Kidney (tissue), 14 donors: ENCODE measurements around the gene FANCI. TPM values are rescaled to one million over a fixed set of nuclear protein-coding genes. Genes with fewer than 3 reads are reported as not detected.
A peak's percentile ranks its signal among the peaks of the same experiment; 100 is the strongest.

Experiments used
- DNase-seq, 5 donors: peaks; one replicate each; pipeline ENCODE4 v3.0.0-alpha.2; 2013 to 2020
- FAIRE-seq: peaks from 2 replicates; lab custom pipeline; 2012; peaks lifted over from hg19 to GRCh38; lab: Jason Lieb, UNC
- H3K27ac ChIP-seq, 2 donors: one replicate each; pipeline ENCODE4 v1.7.0; 2013; ENCODE audit warnings: low read depth in 2 of 2, low read length in 2 of 2, inconsistent platforms in 1 of 2
- H3K27me3 ChIP-seq: one replicate; pipeline ENCODE4 v1.7.1; 2013; ENCODE audit warnings: low read length, inconsistent platforms; ENCODE audit not compliant: control insufficient read depth, insufficient read depth
- H3K36me3 ChIP-seq, 3 donors: one replicate each; pipeline versions ENCODE4 v1.7.0 to v1.7.1; 2013; ENCODE audit warnings: low read length in 3 of 3, control low read depth in 1 of 3, inconsistent platforms in 1 of 3; ENCODE audit not compliant: insufficient read depth in 3 of 3, control insufficient read depth in 2 of 3
- H3K4me1 ChIP-seq, 3 donors: one replicate each; pipeline versions ENCODE4 v1.7.0 to v1.7.1; 2013; ENCODE audit warnings: low read length in 3 of 3, inconsistent platforms in 1 of 3, low read depth in 1 of 3; ENCODE audit not compliant: control insufficient read depth in 2 of 3, insufficient read depth in 2 of 3
- H3K4me3 ChIP-seq, 3 donors: one replicate each; pipeline versions ENCODE4 v1.7.0 to v1.8.1; 2013; ENCODE audit warnings: low read length in 3 of 3, control low read depth in 1 of 3, inconsistent platforms in 1 of 3
- H3K9ac ChIP-seq, 3 donors: one replicate each; pipeline versions ENCODE4 v1.7.0 to v1.7.1; 2013; ENCODE audit warnings: low read length in 3 of 3, control low read depth in 1 of 3, inconsistent platforms in 1 of 3
- H3K9me3 ChIP-seq, 3 donors: one replicate each; pipeline versions ENCODE4 v1.7.0 to v1.7.1; 2013; ENCODE audit warnings: low read length in 3 of 3, control low read depth in 1 of 3, inconsistent platforms in 1 of 3; ENCODE audit not compliant: control insufficient read depth in 2 of 3, insufficient read depth in 1 of 3
- intact Hi-C: fragments of 100-400 bp; cut with DNase I; formaldehyde crosslinking; loops from one replicate; pipeline ENCODE4 v1.11.1; 2022
- polyA plus RNA-seq: library from polyadenylated mRNA; stranded (reverse); fragments of 350-450 nt; fragmentation: Illumina TruSeq; extraction: RNeasy Lipid Tissue Mini Kit (QIAGEN cat#74804); gene quantifications from one replicate; pipeline ENCODE4 v1.2.3, GENCODE V29; 2014; ENCODE audit warnings: low read depth, low replicate concordance; ENCODE audit not compliant: insufficient read depth
- total RNA-seq: library from RNA; stranded (reverse); fragmentation: NEBNext Ultra II Directional; extraction: Animal tissue kit (Norgen Biotek cat#: 25700); gene quantifications from one replicate; pipeline ENCODE4 v1.2.1, GENCODE V29; 2021
- TF ChIP-seq, protein P1 (sequence below): IDR thresholded peaks from 3 replicates; pipeline ENCODE4 v1.5.1; 2012; ENCODE audit warnings: mild to moderate bottlenecking, moderate library complexity, borderline replicate concordance; ENCODE audit not compliant: insufficient read depth; ENCODE audit errors: extremely low read depth
- donor health status: control.
- donor health status: control.
- donor health status: control.
- donor health status: control.
- donor health status: control.
- donor health status: DM: yes; HTN: yes; CAD: no.
- donor health status: Normal renal cell carcinoma (clear cell type).

Gene FANCI
- total and polyA plus RNA-seq, 2 donors from 2014 or later, result 2.4 to 6.6 TPM

DNA sequence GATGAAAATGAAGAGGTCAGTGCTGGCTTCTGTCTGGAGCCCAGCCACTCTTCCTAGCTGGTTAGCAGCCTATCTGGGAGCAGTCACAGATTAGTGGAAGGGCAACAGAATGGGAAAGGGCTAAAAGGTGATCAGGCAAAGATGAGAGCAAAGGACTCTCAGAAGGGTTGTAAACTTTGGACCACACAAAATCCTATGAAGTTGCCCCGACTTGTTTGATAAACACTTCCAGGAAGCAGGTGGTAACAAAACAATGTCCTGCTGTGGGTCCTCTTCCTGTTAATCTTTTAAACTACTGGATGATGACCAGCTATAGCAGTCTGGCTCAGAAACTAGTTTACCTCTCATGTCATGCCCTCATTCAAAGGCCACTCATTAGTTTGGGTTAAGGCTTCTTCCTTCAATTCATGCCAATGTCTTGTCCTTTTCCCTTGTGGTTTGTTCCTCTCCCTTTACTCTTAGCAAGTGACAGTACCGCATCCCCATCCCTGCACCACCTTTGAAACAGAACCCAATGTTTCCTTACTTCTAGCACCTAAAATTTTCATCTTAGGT, 71.7 kb downstream of the FANCI start:
- TF ChIP-seq, protein P1, sequence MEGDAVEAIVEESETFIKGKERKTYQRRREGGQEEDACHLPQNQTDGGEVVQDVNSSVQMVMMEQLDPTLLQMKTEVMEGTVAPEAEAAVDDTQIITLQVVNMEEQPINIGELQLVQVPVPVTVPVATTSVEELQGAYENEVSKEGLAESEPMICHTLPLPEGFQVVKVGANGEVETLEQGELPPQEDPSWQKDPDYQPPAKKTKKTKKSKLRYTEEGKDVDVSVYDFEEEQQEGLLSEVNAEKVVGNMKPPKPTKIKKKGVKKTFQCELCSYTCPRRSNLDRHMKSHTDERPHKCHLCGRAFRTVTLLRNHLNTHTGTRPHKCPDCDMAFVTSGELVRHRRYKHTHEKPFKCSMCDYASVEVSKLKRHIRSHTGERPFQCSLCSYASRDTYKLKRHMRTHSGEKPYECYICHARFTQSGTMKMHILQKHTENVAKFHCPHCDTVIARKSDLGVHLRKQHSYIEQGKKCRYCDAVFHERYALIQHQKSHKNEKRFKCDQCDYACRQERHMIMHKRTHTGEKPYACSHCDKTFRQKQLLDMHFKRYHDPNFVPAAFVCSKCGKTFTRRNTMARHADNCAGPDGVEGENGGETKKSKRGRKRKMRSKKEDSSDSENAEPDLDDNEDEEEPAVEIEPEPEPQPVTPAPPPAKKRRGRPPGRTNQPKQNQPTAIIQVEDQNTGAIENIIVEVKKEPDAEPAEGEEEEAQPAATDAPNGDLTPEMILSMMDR, result no peak
- intact Hi-C loops, result no loop called here
- no peak for FAIRE-seq

DNA sequence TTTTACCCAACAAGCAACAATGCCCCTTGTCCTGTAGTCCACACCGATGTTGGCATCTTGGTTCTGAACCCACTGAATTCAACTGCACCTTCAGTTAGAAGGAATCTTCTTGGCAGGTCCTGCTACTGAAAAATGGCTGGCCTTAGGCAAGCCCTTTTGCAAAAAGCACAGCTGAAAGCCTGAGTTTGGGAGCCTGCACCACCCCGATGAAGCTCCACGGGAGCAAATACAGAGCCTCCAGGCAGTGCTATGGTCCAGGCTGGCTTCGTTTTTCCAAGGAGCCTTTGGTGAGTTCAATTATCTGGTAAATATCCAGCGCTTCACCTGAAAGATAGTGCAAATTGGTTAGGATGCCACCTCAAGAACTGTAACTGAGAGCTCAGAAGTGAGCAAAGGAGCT, 72.7 kb downstream of the FANCI start:
- FAIRE-seq, result no peak
- no peak for DNase-seq
- no peaks in the 10 kb centered on the region for H3K27me3 ChIP-seq
- H3K4me1 ChIP-seq, result peaks cover 0 to 13% (median 0%) of the 10 kb centered on the region in 3 donors
- no peak overlapping the region for H3K4me3 ChIP-seq
- intact Hi-C loops, result no loop called here
- no peak overlapping the region for H3K27ac ChIP-seq
- peaks cover 15 to 58% (median 42%) of the 10 kb centered on the region in 3 donors for H3K36me3 ChIP-seq
- TF ChIP-seq, protein P1, result no peak
- no peaks in the 10 kb centered on the region for H3K9me3 ChIP-seq
- no peak overlapping the region for H3K9ac ChIP-seq

More for the DNA sequence above, 71.7 kb downstream of the FANCI start:
- H3K9ac ChIP-seq, result no peak overlapping the region
- H3K9me3 ChIP-seq, result no peaks in the 10 kb centered on the region
- H3K27me3 ChIP-seq, result no peaks in the 10 kb centered on the region
- peak overlapping the region in 1 of 2 donors; percentile 61 for H3K27ac ChIP-seq
- no peak for DNase-seq
- H3K4me1 ChIP-seq, result peaks cover 0 to 8% (median 0%) of the 10 kb centered on the region in 3 donors
- no peak overlapping the region for H3K4me3 ChIP-seq
- H3K36me3 ChIP-seq, result peaks cover 11 to 48% (median 32%) of the 10 kb centered on the region in 3 donors

- no peak overlapping the region for H3K9ac ChIP-seq
- no peak overlapping the region for H3K4me3 ChIP-seq
- no peaks in the 10 kb centered on the region for H3K27me3 ChIP-seq
- intact Hi-C loops, result no loop called here
- no peaks in the 10 kb centered on the region for H3K9me3 ChIP-seq
- DNase-seq, result no peak
- peaks cover 17 to 65% (median 42%) of the 10 kb centered on the region in 3 donors for H3K36me3 ChIP-seq
- FAIRE-seq, result no peak
- H3K27ac ChIP-seq, result no peak overlapping the region
- TF ChIP-seq, protein P1, result no peak
- H3K4me1 ChIP-seq, result peaks cover 0 to 13% (median 0%) of the 10 kb centered on the region in 3 donors
Measured at GRCh38 chr15:89317186-89317720, 73.5 kb downstream of the FANCI start.
